ENCODE measurements around the gene CDHR1.

- TF ChIP-seq ARNTL (CRISPR knock-in tag; IDR thresholded peaks at IDR 0.05; ENCODE audit: borderline replicate concordance, low read depth) (no peak), ZFP3 (CRISPR knock-in tag; IDR thresholded peaks at IDR 0.05) (no peak), CREB5 (CRISPR knock-in tag; IDR thresholded peaks at IDR 0.05; ENCODE audit: low read depth) (no peak), CSDC2 (CRISPR knock-in tag; IDR thresholded peaks at IDR 0.05) (no peak), PATZ1 (CRISPR knock-in tag; IDR thresholded peaks at IDR 0.05; ENCODE audit: borderline replicate concordance) (no peak), CSRNP3 (CRISPR knock-in tag; IDR thresholded peaks at IDR 0.05) (no peak), RARB (CRISPR knock-in tag; IDR thresholded peaks at IDR 0.05) (no peak), OSR1 (CRISPR knock-in tag; IDR thresholded peaks at IDR 0.05) (no peak), PPARA (CRISPR knock-in tag; IDR thresholded peaks at IDR 0.05; ENCODE audit: borderline replicate concordance) (no peak)
Measured at GRCh38 chr10:84257343-84258020, 63.1 kb downstream of the CDHR1 start.

Measured in SK-N-SH treated with all-trans-retinoic acid at 6 μM for 48 hours (cell line).